ENCODE data around the gene SCN4B.
"Not testable (repeated sequence)": the region's sequence is repeated elsewhere in the genome, so short reads cannot be mapped to it uniquely, and the experiment has no call there.

Gene SCN4B
- 0 to 0.39 (median 0) reads per million in 3 experiments for total RNA-seq

- no peak for DNase-seq
Measured at GRCh38 chr11:118152552-118153471, at the start of gene SCN4B. TSS of gene SCN4B (minus strand) at chr11:118152823. CDS start at chr11:118152673, 150 bp downstream.

- DNase-seq = no peak
Measured at GRCh38 chr11:118201966-118202365, 49.3 kb upstream of the SCN4B start.

- peak; percentile 59 for DNase-seq
Measured at GRCh38 chr11:118200901-118201680, 48.5 kb upstream of the SCN4B start.

- DNase-seq = no peak
Measured at GRCh38 chr11:118200497-118200896, 47.9 kb upstream of the SCN4B start.

- no peak for DNase-seq
Measured at GRCh38 chr11:118199135-118199534, 46.5 kb upstream of the SCN4B start.

GRCh38 chr11:118198370-118198769, 45.7 kb upstream of the SCN4B start:
- DNase-seq = peak; percentile 73

- DNase-seq = no peak
Measured at GRCh38 chr11:118194835-118195627, 42.4 kb upstream of the SCN4B start.

GRCh38 chr11:118193910-118194566, 41.4 kb upstream of the SCN4B start:
- DNase-seq = no peak

GRCh38 chr11:118192817-118193216, 40.2 kb upstream of the SCN4B start:
- DNase-seq = not testable (repeated sequence)

GRCh38 chr11:118190942-118191506, 38.4 kb upstream of the SCN4B start:
- DNase-seq = not testable (repeated sequence)

- no peak for DNase-seq
Measured at GRCh38 chr11:118186346-118187107, 33.9 kb upstream of the SCN4B start.

- DNase-seq = no peak
Measured at GRCh38 chr11:118184784-118185579, 32.4 kb upstream of the SCN4B start.

GRCh38 chr11:118183691-118184090, 31.1 kb upstream of the SCN4B start:
- not testable (repeated sequence) for DNase-seq

GRCh38 chr11:118180300-118180703, 27.7 kb upstream of the SCN4B start:
- DNase-seq = no peak

GRCh38 chr11:118176778-118177134, 24.1 kb upstream of the SCN4B start:
- no peak for DNase-seq

- no peak for DNase-seq
Measured at GRCh38 chr11:118175993-118176777, 23.6 kb upstream of the SCN4B start, which contains the start of gene SCN2B. TSS of gene SCN2B (minus strand) at chr11:118176639. CDS start at chr11:118176431, 208 bp downstream.

GRCh38 chr11:118175031-118175992, 22.7 kb upstream of the SCN4B start:
- no peak for DNase-seq

- DNase-seq = no peak
Measured at GRCh38 chr11:118174006-118174567, 21.5 kb upstream of the SCN4B start.
